ENCODE results near the gene VWA2.
"Not testable (repeated sequence)": the region's sequence is repeated elsewhere in the genome, so short reads cannot be mapped to it uniquely, and the experiment has no call there.

Gene VWA2

DNA sequence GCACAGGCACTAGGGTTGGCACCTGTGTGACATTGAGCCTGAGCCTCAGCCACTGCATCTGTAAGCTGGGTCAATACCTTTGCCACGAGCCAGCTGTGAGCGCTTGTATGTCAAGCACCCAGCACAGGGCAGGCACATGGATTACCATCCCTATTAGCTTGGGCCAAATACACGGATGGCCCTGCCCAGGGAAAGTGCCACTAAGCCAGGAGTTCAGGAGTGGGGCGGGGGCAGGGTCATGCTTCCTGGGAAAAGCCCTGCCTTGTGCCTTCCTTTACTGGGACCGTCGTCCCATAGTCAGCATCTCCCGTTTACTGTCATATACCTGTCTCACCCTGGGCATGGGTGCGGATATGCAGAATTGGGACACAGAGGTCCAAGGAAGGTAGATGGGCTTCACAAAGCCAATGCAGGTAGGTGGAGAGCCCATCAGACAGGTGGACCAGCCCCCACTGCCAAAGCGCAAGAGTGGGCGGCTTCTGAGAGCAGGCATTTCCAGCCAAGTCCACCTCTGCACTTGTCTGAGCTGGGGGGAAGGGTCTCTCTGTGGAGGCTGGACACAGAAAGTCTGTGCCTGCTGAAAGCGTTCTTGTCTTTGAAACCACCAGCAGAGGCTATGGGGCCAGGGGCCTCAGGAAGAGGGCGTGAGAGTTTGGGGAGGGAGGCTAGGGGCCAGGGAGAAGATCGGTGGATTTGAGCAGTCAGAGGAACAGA lies 72.6 kb downstream of the VWA2 start:
- FAIRE-seq (no peak), DNase-seq (ENCODE audit: extremely low spot score, insufficient read length, low read depth) (no peak)

DNA sequence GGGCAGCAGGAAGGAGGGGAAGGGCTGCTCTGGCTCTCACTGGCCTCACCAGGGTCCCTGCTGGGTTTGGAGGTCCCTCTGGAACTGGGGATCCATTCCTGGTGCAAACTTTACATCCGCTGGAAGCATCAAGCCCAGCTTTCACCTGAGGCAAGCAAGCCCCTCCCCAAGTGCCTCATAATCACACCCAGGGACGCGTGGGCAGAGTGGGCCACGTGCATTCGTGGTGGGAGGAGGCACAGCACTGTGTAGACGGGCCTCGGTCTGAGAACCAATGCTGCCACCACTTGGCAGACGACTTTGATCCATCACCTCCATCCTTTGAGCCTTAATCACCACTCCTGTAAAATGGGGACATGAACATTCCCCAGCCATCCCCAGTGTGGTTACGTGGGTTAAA lies 74.1 kb downstream of the VWA2 start:
- no peak for DNase-seq (ENCODE audit: extremely low spot score, insufficient read length, low read depth)
- no peak for FAIRE-seq

DNA sequence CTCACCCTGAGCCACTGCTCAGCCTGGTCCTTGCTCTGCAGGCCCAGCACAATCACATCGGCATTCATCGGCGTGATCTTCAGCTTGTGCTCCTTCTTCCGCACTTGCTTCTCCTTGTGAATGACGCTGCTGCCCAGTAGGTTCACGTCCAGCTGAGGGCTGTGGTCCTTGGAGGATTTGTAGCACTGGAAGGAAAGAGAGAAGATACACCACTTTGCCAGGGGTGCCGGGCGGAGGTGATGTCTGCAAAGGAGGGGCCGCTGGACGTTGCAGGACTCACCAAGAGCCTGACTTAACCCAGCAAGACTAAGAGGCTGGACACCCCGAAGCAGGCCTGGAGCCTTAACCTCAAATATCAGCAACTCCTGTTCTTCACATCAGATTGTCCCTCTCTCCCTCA lies 74.8 kb downstream of the VWA2 start:
- no peak for DNase-seq (ENCODE audit: extremely low spot score, insufficient read length, low read depth)
- FAIRE-seq, result no peak

DNA sequence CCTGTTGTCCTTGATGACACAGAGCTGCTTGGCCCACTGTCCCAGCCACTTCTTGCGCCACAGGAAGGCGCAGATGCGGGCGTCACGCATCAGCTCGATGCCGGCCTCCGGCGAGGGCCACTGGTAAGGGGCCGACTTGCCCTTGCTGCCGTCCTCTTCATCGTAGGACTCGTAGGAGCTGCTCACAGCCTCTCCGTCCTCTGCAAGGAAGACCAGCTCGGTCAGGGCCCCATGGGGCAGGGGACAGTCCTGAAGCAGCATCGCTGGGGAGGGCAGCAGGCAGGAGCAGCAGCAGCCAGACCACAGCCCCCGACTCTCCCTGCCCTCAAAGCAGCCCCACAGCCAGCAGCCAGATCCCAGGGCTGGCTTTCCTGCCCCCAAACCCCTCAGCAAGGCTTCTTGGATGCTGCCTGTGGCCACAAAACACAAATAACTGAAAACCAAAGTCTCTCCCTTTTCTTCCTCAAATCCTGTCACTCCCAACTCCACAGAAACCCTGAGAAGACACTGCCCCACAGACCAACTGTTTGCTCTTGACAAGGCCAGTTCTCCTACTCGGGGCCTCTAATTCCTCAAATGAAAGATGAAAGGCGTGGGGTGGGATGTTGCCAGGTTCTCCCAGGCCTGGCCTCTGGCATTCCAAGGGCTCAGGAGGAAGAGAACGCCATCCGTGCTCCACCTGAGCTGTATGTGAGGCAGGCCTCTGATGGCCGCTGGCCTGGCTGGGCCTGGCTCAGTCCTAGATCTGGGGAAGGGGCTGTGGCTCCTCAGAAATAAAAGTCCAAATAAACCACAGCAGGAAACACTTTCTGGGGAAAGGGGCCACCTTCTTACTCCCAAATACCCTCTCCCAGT lies 76.7 kb downstream of the VWA2 start:
- DNase-seq (ENCODE audit: extremely low spot score, insufficient read length, low read depth) (no peak), FAIRE-seq (no peak)

DNA sequence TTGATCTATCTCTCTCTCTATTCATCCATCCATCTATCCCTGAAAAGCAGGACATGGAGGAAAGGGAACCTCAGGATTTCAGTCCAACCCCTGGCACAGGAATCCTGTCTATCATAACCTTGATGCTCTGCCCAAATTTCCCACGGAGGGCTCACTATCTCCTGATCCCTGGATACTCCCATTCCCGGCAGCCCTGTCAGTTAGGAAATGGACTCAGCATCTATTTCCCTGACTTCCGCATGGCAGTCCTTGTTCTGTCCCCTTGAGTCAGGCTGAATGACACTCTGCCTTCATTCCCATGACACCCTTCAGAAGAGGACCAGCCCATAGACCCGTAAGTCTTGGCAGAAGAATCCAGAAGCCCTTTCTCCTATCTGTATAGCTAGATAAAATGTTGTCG lies 77.7 kb downstream of the VWA2 start:
- DNase-seq (ENCODE audit: extremely low spot score, insufficient read length, low read depth), result no peak
- FAIRE-seq, result no peak

DNA sequence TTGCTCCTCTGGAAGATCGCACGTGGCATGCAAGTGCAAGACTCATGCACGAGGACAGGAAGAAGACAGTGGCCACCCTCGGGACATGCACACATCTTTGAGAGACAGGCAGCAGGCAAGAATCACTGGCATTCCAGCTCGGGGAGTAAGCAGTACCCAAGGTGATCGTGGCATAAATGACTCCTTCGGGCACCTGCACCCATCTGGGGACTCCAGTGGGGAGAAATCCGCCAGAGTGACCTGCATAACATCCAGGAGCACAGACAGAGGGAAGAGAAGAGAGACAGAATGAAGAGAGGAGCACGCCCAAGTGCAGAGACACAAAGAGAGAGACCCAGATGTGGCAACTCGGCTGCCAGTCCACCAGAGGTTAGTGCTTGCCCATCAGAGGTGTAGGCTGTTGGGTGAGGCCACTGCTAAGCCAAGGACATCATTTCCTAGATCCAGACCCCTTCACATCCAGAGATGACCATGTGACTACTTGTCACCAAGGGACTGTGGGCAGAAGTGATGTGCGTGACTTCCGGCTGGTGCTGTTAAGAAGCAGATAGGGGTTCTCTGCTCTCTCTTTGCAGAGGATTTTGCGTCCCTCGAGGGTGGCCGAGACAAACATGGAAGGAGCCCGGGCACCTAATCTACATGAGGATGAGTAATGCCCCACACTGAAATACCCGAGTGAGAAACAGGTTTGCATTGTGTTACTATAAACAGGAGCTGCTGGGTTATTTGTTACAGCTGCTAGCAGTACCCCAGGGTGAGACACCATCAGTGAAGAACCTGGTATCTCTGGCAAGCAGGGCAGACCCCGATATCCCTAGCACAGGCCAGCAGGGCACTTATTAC lies 80.6 kb downstream of the VWA2 start:
- FAIRE-seq, result no peak
- DNase-seq (ENCODE audit: extremely low spot score, insufficient read length, low read depth), result no peak

DNA sequence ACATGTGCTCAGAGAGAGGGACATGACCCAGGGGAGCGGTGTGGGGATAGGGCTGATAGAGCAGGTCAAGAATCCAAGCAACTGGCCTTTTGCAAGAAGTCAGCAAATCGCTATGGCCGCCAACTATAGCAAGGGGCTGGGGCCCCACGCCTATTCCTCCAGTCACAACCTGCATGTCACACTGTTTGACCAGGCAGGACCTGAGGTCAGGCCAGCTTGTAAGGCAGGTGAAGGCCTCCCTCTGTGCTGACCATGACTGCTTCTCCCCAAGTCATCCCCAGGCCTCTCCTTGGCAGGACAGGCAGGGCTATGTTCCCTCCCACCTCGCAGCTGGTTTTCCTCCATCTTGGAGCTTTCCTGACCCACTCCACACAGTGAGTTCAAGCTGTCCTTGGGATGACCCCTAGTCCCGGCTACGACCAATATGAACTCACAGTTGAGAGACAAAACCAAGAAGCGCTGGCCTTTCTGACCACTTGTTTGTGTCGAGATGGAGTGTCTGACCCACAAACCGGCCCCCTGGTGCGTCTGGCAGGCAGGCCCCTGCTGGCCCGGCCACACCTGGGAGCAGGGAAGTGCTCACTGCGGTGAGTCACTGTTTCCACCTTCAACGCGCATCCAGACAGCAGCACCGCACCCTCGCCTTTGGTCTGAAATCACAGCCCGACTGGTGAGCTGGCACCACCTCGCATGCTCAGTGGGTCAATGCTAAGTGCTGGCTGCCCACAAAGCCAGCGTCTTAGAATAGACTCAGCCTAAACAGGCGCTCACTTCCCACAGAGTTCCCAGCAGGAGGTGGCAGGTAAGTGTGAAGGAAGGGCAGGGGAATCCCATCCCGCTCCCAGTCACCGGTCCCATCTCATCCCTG lies 81.4 kb downstream of the VWA2 start:
- no peak for FAIRE-seq
- no peak for DNase-seq (ENCODE audit: extremely low spot score, insufficient read length, low read depth)

DNA sequence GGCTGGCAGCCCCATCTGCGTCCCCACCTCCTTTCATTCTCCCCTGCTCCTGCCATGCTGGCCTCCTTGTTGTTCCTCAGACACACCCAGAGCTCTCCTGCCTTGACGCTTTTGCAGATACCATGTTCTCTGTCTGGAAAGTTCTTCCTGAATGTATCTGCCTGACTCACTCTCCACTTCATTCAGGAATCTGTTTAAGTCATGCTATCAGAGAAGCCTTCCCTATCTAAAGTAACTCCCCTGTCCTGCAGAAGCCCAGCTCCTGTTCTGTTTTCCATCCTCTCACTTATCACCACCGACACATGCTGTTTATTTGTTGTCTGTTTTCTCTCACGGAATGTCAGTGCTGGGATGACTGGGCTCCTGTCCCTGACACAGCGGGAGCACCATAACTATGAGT lies 83.3 kb downstream of the VWA2 start:
- FAIRE-seq (no peak), DNase-seq (ENCODE audit: extremely low spot score, insufficient read length, low read depth) (no peak)

DNA sequence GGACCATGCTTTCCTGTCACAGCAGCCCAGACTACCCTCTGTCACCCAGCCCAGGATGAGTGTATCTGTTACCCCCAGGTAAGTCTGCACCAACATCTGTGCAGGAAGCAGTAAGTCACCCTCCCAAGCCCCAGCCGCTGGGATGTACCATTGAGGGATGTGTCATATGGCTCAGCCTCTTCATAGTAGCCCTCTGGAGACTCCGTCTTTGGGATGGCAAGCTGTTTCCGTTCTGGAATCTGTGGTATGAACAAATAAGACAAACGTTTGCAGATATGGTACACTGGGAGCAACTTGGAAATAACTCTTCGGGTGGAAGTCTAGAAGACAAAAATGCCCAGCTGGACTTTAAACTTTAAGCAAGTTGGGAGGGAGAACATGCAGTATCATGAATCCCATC lies 84.0 kb downstream of the VWA2 start:
- DNase-seq (ENCODE audit: extremely low spot score, insufficient read length, low read depth) (no peak), FAIRE-seq (no peak)

DNA sequence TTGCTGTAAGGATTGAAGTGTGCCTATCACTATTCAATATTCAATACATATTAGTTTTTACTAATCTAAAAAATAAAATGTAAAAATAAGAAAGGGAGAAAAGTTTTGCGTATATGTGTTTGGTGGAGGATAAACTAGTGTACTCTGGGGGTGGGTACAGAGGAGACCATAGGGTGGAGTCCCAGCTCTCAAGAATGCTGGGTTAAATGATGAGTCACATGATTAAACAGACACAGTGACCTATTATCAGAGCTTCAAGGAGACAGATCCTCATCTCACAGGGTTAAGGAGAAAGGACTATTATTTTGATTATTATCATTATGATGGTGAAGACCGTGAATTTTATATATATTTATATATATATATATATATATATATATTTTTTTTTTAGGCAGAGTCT lies 87.7 kb downstream of the VWA2 start:
- no peak for FAIRE-seq
- no peak for DNase-seq (ENCODE audit: extremely low spot score, insufficient read length, low read depth)

DNA sequence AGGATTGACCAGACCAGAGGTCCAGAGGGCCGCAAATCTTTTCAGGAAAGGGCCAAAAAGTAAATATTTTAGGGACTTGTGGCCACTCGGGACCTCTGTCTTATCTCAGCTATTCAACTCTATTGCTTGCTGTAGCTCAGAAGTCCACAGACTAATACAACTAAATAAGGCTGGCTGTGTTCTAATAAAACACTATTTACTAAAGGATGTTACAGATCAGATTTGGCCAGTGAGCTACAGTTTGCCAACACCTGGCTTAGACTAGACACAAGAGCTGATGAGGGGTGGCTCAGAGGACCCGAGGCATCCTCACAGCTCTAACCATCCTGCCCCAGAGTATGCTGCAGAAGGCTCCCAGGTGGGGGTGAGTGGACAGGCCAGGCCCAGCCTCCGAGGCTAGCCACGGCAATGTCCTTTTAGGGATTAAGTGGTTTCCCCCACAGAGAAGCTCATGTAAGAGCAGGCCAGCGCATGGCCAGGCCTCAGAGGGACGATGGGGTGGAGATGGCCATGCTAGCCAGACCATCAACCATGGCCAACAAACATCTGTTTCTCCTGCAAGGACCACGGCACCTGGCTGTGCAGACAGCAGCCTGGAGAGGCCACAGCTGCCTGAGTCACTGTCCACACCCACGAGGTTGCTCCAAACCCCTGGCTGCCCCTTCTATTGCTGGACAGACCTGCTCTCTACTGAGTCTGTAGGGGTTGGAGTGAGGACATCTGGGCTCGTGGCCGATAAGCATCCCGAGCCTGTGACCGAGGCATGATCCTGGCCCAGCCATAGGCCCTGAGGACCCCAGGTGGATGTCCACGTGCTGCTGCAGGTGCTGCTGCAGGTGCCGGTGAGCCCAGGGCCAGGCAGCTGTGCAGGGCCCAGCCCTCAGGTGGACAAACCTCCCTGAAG lies 88.7 kb downstream of the VWA2 start:
- no peak for FAIRE-seq
- no peak for DNase-seq (ENCODE audit: extremely low spot score, insufficient read length, low read depth)

DNA sequence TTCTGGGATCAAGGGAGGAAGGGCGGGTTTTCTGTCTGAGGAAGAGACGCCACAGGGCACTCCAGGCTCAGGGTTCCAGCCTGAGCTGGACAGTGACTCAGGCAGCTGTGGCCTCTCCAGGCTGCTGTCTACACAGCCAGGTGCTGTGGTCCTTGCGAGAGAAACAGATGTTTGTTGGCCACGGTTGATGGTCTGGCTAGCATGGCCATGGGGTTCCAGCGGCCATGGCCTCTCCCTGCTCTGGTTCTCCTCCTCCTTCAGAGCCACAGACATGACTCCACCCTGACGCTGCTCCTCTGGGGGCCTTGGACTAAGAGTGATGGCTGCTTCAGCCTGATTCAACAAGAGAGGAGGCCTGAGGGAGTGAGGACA lies 89.4 kb downstream of the VWA2 start:
- DNase-seq (ENCODE audit: extremely low spot score, insufficient read length, low read depth), result no peak
- FAIRE-seq, result no peak

DNA sequence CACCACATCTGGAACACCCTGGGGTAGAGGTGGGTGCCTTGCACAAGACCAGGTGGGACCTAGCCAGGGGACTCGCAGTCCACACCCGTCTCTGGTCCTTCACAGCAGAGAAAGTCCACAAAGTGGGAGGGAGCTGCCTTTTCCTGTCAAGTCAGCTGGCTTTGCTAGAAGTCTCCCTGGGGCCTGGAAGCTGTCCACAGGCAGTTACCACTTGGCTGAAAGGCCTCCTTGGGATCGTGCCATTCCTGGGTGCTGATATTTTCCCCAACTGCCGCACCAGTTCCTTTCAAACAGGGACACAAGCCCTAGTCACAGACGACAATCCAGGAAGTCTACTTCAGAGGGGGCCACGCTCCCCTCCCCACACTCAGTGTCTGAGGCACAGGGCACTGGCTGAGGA lies 89.8 kb downstream of the VWA2 start:
- no peak for DNase-seq (ENCODE audit: extremely low spot score, insufficient read length, low read depth)
- no peak for FAIRE-seq

DNA sequence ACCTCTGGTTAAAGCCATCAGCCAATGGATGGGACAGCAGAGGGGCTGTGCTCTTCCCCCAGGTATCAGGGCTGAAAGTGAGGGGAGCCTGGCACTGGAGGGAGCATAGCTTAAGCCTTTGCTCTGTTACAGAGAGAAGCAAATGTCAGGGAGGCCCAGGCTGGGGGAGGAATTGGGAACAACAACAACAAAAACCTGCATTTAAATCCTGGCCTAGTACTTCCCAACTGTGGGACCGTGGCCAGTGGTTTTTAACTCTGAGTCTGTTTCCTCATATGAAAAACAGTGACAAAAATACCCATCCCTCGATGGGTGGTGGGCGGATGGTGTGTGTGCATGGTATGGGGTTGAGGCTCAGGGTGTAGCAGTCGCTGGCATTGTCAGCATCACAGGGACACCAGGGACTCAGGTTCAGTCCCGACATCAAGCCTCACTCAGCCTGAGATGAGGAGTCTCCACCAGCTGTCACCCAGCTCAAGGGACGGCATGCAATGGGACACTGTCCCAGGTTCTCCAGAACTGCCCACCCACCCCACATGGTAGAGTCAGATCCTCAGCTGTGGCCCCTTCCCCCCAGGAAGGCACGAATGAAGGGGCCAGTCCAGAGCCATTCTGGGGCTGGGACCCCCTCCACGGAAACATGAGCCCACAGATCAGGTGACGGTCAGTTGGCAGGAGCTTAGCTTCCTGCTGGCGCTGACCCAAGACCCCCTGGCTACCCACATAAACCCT lies 90.7 kb downstream of the VWA2 start:
- DNase-seq (ENCODE audit: extremely low spot score, insufficient read length, low read depth), result no peak
- FAIRE-seq, result no peak

DNA sequence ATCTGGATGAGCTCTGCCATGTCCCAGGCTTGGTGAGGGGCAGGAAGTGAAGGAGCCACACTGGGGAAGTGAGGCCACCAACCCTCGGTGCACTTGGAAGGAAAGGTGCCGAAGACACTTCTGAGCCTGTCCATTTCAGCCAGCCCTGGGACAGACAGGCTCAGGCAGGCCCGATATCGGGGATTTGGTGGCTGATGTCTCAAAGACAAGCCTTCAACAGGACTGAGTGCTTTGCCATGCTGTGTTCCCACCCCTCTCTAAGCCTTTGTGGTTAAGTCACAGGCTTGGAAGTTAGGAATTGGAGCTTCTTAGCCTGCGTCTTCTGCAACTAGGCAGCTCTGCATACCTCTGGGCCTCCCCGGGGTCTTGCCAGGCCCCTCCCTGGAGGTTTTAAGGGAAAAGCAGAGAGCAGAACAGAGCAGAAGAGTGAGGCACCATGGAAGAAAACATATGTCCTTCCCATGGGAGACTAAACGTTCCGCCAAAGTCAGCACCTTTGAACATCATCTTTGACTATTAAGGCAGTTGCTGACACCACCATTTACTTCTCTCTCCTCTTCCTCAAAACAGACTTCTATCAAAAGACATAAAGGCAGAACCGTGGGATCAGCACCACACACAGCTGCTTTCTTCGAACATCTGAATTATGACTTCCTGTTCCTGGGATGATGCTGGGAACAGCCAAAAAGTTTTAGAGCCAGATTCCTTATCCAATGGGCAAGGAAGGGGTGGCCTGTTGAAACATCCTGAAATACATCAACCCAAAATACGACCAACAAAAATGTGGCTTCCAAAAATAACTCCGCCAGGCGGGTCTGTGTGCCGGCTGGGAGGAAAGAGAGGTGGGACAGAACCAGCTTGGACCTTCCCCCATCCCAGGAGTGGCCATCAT lies 93.5 kb downstream of the VWA2 start:
- DNase-seq (ENCODE audit: extremely low spot score, insufficient read length, low read depth) (no peak), FAIRE-seq (no peak)

DNA sequence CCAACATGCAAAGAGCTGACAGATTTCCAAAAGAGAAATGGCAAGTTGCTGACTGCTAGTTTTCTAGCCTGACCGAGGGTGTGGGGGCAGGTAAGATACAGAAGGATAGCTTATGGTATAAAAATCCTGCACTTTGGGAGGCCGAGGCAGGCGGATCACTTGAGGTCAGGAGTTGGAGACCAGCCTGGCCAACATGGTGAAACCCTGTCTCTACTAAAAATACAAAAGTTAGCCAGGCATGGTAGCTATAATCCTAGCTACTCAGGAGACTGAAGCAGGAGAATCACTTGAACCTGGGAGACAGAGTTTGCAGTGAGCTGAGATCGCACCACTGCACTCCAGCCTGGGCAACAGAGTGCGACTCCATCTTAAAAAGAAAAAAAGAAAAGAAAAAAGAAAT lies 94.4 kb downstream of the VWA2 start:
- not testable (repeated sequence) for DNase-seq (ENCODE audit: extremely low spot score, insufficient read length, low read depth); FAIRE-seq

DNA sequence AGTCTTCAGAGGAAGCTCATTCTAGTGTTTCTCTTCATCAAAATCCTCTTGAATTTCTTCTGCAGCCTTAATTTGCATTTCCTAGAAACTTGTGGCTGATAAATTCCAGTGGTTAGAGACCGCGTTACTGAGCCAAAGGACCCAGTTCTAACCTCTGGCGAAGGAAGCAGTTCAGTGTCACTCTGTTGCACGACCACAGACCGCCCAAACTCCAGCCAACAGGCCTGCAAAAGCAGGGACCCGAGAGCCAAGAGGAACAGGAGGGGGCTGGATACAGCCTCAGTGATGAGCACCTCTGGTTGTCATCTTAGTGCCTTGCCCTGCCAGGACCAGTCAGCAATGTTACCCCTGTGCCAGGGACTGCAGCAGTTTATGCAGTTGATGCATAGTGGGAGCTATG lies 95.2 kb downstream of the VWA2 start:
- FAIRE-seq (no peak), DNase-seq (ENCODE audit: extremely low spot score, insufficient read length, low read depth) (no peak)
